ENCODE data around the gene EIF4G3. TPM values are rescaled to one million over a fixed set of nuclear protein-coding genes. Genes with fewer than 3 reads are reported as not detected.

EIF4G3 gene
- total RNA-seq, 1 experiment from 2014 or later: 39.9 TPM

- CTCF ChIA-PET: no interaction called here
- DNase-seq: no peak
- TF ChIP-seq, protein P1, sequence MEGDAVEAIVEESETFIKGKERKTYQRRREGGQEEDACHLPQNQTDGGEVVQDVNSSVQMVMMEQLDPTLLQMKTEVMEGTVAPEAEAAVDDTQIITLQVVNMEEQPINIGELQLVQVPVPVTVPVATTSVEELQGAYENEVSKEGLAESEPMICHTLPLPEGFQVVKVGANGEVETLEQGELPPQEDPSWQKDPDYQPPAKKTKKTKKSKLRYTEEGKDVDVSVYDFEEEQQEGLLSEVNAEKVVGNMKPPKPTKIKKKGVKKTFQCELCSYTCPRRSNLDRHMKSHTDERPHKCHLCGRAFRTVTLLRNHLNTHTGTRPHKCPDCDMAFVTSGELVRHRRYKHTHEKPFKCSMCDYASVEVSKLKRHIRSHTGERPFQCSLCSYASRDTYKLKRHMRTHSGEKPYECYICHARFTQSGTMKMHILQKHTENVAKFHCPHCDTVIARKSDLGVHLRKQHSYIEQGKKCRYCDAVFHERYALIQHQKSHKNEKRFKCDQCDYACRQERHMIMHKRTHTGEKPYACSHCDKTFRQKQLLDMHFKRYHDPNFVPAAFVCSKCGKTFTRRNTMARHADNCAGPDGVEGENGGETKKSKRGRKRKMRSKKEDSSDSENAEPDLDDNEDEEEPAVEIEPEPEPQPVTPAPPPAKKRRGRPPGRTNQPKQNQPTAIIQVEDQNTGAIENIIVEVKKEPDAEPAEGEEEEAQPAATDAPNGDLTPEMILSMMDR (IDR thresholded peaks at IDR 0.05; ENCODE audit: unreplicated experiment): no peak
- H3K27me3 Mint-ChIP-seq (ENCODE audit: unreplicated experiment): no peaks in the 10 kb centered on the region
- BruUV-seq (replicated peaks): no TSS peak
- H3K4me3 Mint-ChIP-seq (ENCODE audit: low read depth, unreplicated experiment): no peak overlapping the region
- H3K9me3 Mint-ChIP-seq (ENCODE audit: low read depth, unreplicated experiment): no peaks in the 10 kb centered on the region
- H3K36me3 Mint-ChIP-seq (ENCODE audit: insufficient read depth, unreplicated experiment): peaks cover 68% of the 10 kb centered on the region
- intact Hi-C loops (cut with micrococcal nuclease; ENCODE audit: unreplicated experiment): no loop called here
- H3K4me1 Mint-ChIP-seq (ENCODE audit: low read depth, unreplicated experiment): no peaks in the 10 kb centered on the region
- no peak overlapping the region for H3K27ac Mint-ChIP-seq (ENCODE audit: unreplicated experiment)
These were observed 413.3 kb downstream of the EIF4G3 start for GRCh38 chr1:20763417-20763816.

DNA sequence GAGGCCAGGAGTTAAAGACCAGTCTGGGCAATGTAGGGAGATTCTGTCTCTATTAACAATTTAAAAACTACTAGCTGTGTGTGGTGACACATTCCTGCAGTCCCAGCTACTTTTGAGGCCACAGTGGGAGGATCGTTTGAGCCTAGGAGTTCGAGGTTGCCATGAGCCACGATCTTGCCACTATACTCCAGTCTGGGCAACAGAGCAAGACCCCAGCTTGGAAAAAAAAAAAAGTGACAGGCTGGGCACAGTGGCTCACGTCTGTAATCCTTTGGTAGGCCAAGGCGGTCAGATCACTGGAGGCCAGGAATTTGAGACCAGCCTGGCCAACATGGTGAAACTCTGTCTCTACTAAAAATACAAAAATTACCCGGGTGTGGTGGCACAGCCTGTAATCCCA lies 416.4 kb downstream of the EIF4G3 start:
- Mint-ChIP-seq H3K27ac (ENCODE audit: unreplicated experiment) (no peak overlapping the region), H3K4me1 (ENCODE audit: low read depth, unreplicated experiment) (no peaks in the 10 kb centered on the region), H3K9me3 (ENCODE audit: low read depth, unreplicated experiment) (no peaks in the 10 kb centered on the region), H3K4me3 (ENCODE audit: low read depth, unreplicated experiment) (no peak overlapping the region), H3K27me3 (ENCODE audit: unreplicated experiment) (no peaks in the 10 kb centered on the region), H3K36me3 (ENCODE audit: insufficient read depth, unreplicated experiment) (peaks cover 63% of the 10 kb centered on the region)
- no TSS peak for BruUV-seq (replicated peaks)
- CTCF ChIA-PET: no interaction called here
- intact Hi-C loops (cut with micrococcal nuclease; ENCODE audit: unreplicated experiment): no loop called here
- TF ChIP-seq, protein P1 (IDR thresholded peaks at IDR 0.05; ENCODE audit: unreplicated experiment): no peak
- DNase-seq: no peak

Small RNA genes lying within 50 kb of the gene (microRNA-seq; reads per million reads assigned to microRNA genes)
- gene MIR1256: not detected

Other genes with a start within 250 kb of the EIF4G3 start
- 83.0 and 101 TPM in 2 replicates for gene ECE1, start 113.6 kb upstream of the EIF4G3 start, total RNA-seq (2022)